ENCODE data around the gene PM20D2. TPM values are rescaled to one million over a fixed set of nuclear protein-coding genes. Genes with fewer than 3 reads are reported as not detected.

PM20D2 gene
- total RNA-seq, 1 experiment from 2014 or later = 28.8 TPM

- Histone ChIP-seq H3F3A (ENCODE audit: insufficient read depth, low read depth) (no peaks in the 10 kb centered on the region), H3K4me1 (replicated peaks; ENCODE audit: insufficient read depth) (no peaks in the 10 kb centered on the region), H3K9me3 (ENCODE audit: insufficient read depth, low read depth) (no peaks in the 10 kb centered on the region), H3K9me2 (ENCODE audit: insufficient read depth) (no peaks in the 10 kb centered on the region), H3K79me2 (ENCODE audit: low read depth) (no peaks in the 10 kb centered on the region), H3K4me2 (no peak overlapping the region), H2AFZ (no peak overlapping the region), H3K27ac (no peak overlapping the region), H4K20me1 (ENCODE audit: insufficient read depth) (no peaks in the 10 kb centered on the region; the same call in 1 of the 2 replicates), H3K4me3 (no peak overlapping the region), H3K27me3 (ENCODE audit: insufficient read depth, low read depth) (no peaks in the 10 kb centered on the region), H3K36me3 (ENCODE audit: low read depth) (peaks cover 31% of the 10 kb centered on the region; the same call in 1 of the 2 replicates)
- DNase-seq = no peak
- ChIA-PET CTCF (no interaction called here), POLR2A (ENCODE audit: unreplicated experiment) (no interaction called here)
- TF ChIP-seq EZH2 (IDR thresholded peaks at IDR 0.05; ENCODE audit: low read depth) (no peak), CTCF (conservative IDR thresholded peaks at IDR 0.05) (no peak)
- intact Hi-C loops (cut with micrococcal nuclease; ENCODE audit: unreplicated experiment) = no loop called here
- BruUV-seq (replicated peaks) = no TSS peak
These were observed 14.7 kb downstream of the PM20D2 start for GRCh38 chr6:89160331-89161092.

- H3K9me2 ChIP-seq (ENCODE audit: insufficient read depth) = no peaks in the 10 kb centered on the region
- H3K36me3 ChIP-seq (ENCODE audit: low read depth) = peaks cover 33% of the 10 kb centered on the region
- H3K27me3 ChIP-seq (ENCODE audit: insufficient read depth, low read depth) = no peaks in the 10 kb centered on the region
- H3K4me1 ChIP-seq (replicated peaks; ENCODE audit: insufficient read depth) = no peaks in the 10 kb centered on the region
- H3K27ac ChIP-seq = no peak overlapping the region
- no peaks in the 10 kb centered on the region for H3F3A ChIP-seq (ENCODE audit: insufficient read depth, low read depth)
- H3K9me3 ChIP-seq (ENCODE audit: insufficient read depth, low read depth) = no peaks in the 10 kb centered on the region
- H4K20me1 ChIP-seq (ENCODE audit: insufficient read depth) = no peaks in the 10 kb centered on the region; the same call in 1 of the 2 replicates
- no peak for DNase-seq
- ChIA-PET POLR2A (ENCODE audit: unreplicated experiment) (no interaction called here), CTCF (no interaction called here)
- H3K4me3 ChIP-seq = no peak overlapping the region
- no peaks in the 10 kb centered on the region for H3K79me2 ChIP-seq (ENCODE audit: low read depth)
- TF ChIP-seq EZH2 (IDR thresholded peaks at IDR 0.05; ENCODE audit: low read depth) = no peak
- TF ChIP-seq CTCF (conservative IDR thresholded peaks at IDR 0.05) = no peak
- H2AFZ ChIP-seq = no peak overlapping the region
- no peak overlapping the region for H3K4me2 ChIP-seq
- intact Hi-C loops (cut with micrococcal nuclease; ENCODE audit: unreplicated experiment) = no loop called here
- no TSS peak for BruUV-seq (replicated peaks)
These were observed 15.6 kb downstream of the PM20D2 start for GRCh38 chr6:89161326-89162046.

DNA sequence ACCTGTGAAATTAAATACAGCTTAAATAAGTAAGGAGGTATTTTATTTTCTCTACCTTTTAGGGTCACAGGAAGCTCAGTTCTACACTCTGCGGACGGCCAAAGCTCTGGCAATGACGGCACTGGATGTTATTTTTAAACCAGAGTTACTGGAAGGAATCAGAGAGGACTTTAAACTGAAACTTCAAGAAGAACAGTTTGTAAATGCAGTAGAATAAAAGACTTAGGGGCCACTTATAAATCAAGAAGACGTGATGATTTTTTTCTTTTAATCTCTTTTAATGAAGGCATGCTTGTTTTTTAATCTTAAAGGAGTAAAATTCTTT lies 16.2 kb downstream of the PM20D2 start:
- Histone ChIP-seq H3K9me2 (ENCODE audit: insufficient read depth) (no peaks in the 10 kb centered on the region), H3F3A (ENCODE audit: insufficient read depth, low read depth) (no peaks in the 10 kb centered on the region), H3K36me3 (ENCODE audit: low read depth) (peaks cover 33% of the 10 kb centered on the region), H3K79me2 (ENCODE audit: low read depth) (no peaks in the 10 kb centered on the region), H4K20me1 (ENCODE audit: insufficient read depth) (no peaks in the 10 kb centered on the region; the same call in 1 of the 2 replicates), H3K27me3 (ENCODE audit: insufficient read depth, low read depth) (no peaks in the 10 kb centered on the region), H2AFZ (no peak overlapping the region), H3K4me3 (no peak overlapping the region), H3K9me3 (ENCODE audit: insufficient read depth, low read depth) (no peaks in the 10 kb centered on the region), H3K4me1 (replicated peaks; ENCODE audit: insufficient read depth) (no peaks in the 10 kb centered on the region), H3K27ac (no peak overlapping the region), H3K4me2 (no peak overlapping the region)
- no TSS peak for BruUV-seq (replicated peaks)
- no peak for DNase-seq
- ChIA-PET CTCF (no interaction called here), POLR2A (ENCODE audit: unreplicated experiment) (no interaction called here)
- intact Hi-C loops (cut with micrococcal nuclease; ENCODE audit: unreplicated experiment) = no loop called here
- TF ChIP-seq EZH2 (IDR thresholded peaks at IDR 0.05; ENCODE audit: low read depth) (no peak), CTCF (conservative IDR thresholded peaks at IDR 0.05) (no peak)
